GM12878 (cell line): Measurements from ENCODE around the gene PPP1R10. TPM values are rescaled to one million over a fixed set of nuclear protein-coding genes. Genes with fewer than 3 reads are reported as not detected.

Experiments
- ATAC-seq: fragments of 200-7000 bp; cut with Tn5 transposase; 3 replicates; pipeline ENCODE4 v1.9.1; 2020; ENCODE audit warnings: mild to moderate bottlenecking, moderate library complexity
- BruUV-seq: library from RNA; stranded (reverse); fragments of 400-500 nt; replicated peaks from 2 replicates; lab custom pipeline; 2021; lab: Mats Ljungman, UMichigan
- CTCF ChIA-PET: fragments of 300-600 bp; sonication (Branson Sonifier 250); formaldehyde crosslinking; extraction: SDS; loops from one replicate; lab custom pipeline; 2021; ENCODE audit warnings: inconsistent platforms; lab: Yijun Ruan, JAX
- POLR2A ChIA-PET: fragments of 350-600 bp; formaldehyde crosslinking; extraction: SDS; loops from one replicate; lab custom pipeline; 2021; ENCODE audit warnings: inconsistent platforms; lab: Charles Lee
- RAD21 ChIA-PET: fragments of 300-600 bp; sonication (Branson Sonifier 250); formaldehyde crosslinking; loops from one replicate; lab custom pipeline; 2023; ENCODE audit warnings: antibody characterized with exemption; ENCODE audit not compliant: unreplicated experiment; lab: Charles Lee
- SMC1A ChIA-PET: fragments of 300-600 bp; sonication (Branson Sonifier 250); formaldehyde crosslinking; loops from one replicate; lab custom pipeline; 2023; ENCODE audit not compliant: unreplicated experiment, uncharacterized antibody; lab: Charles Lee
- DNase-seq: peaks from one replicate; pipeline ENCODE4 v3.0.0-alpha.2; 2011; ENCODE audit warnings: low read depth, low spot score
- FAIRE-seq: peaks from 3 replicates; lab custom pipeline; 2011; peaks lifted over from hg19 to GRCh38; lab: Jason Lieb, UNC
- H2AFZ ChIP-seq: 2 replicates; pipeline ENCODE4 v1.6.0; 2011; ENCODE audit warnings: low read depth, low read length, control low read depth; ENCODE audit not compliant: control insufficient read depth
- H3K27ac ChIP-seq: 2 replicates; pipeline ENCODE4 v1.5.1; 2011; ENCODE audit warnings: control low read depth; ENCODE audit not compliant: control insufficient read depth, insufficient read depth
- H3K27me3 ChIP-seq, 2 experiments: replicated peaks in 1 of 2; 2 replicates each; pipeline versions ENCODE4 v1.6.0 to v1.6.1; 2011; ENCODE audit warnings: low read length in 1 of 2; ENCODE audit not compliant: control insufficient read depth in 2 of 2, insufficient read depth in 2 of 2
- H3K36me3 ChIP-seq, 2 experiments: 2 replicates each; pipeline ENCODE4 v1.5.1; 2011; ENCODE audit warnings: low read length in 1 of 2; ENCODE audit not compliant: control insufficient read depth in 2 of 2, insufficient read depth in 2 of 2
- H3K4me1 ChIP-seq: 2 replicates; pipeline ENCODE4 v1.6.1; 2011; ENCODE audit warnings: mild to moderate bottlenecking, low read length, moderate library complexity, mixed read lengths; ENCODE audit not compliant: control insufficient read depth, insufficient read depth
- H3K4me2 ChIP-seq: 2 replicates; pipeline ENCODE4 v1.6.0; 2011; ENCODE audit warnings: control low read depth; ENCODE audit not compliant: control insufficient read depth, insufficient read depth
- H3K4me3 ChIP-seq: fragments of 200-600 bp; sonication (generic); 2 replicates; pipeline ENCODE4 v1.5.1; 2016
- H3K79me2 ChIP-seq: 2 replicates; pipeline ENCODE4 v1.6.0; 2011; ENCODE audit warnings: low read length; ENCODE audit not compliant: control insufficient read depth, insufficient read depth
- H3K9ac ChIP-seq: 2 replicates; pipeline ENCODE4 v1.8.0; 2011; ENCODE audit warnings: low read length, control low read depth, mixed read lengths; ENCODE audit not compliant: control insufficient read depth, insufficient read depth
- H3K9me3 ChIP-seq: replicated peaks from 3 replicates; pipeline ENCODE4 v1.5.1; 2011; ENCODE audit warnings: mild to moderate bottlenecking, low read length; ENCODE audit not compliant: control insufficient read depth, insufficient read depth
- H4K20me1 ChIP-seq: 2 replicates; pipeline ENCODE4 v1.6.0; 2011; ENCODE audit not compliant: control insufficient read depth, insufficient read depth
- FOXK2 ChIP-seq: fragments of 450-650 bp; IDR thresholded peaks from 2 replicates; pipeline ENCODE4 v1.6.1; 2017; ENCODE audit warnings: mild to moderate bottlenecking, moderate library complexity
- MYC ChIP-seq: IDR thresholded peaks from 2 replicates; pipeline ENCODE4 v1.6.1; 2011; ENCODE audit warnings: mild to moderate bottlenecking, low read length, moderate library complexity, inconsistent platforms; ENCODE audit not compliant: insufficient read depth, insufficient replicate concordance, insufficient read length, severe bottlenecking
- PML ChIP-seq: IDR thresholded peaks from 2 replicates; pipeline ENCODE4 v1.6.1; 2012; ENCODE audit warnings: low read length, inconsistent platforms
- POLR2A ChIP-seq: IDR thresholded peaks from 2 replicates; pipeline ENCODE4 v1.6.1; 2011; ENCODE audit warnings: low read depth, mild to moderate bottlenecking, low read length
- SMAD5 ChIP-seq: IDR thresholded peaks from 2 replicates; pipeline ENCODE4 v1.6.1; 2016; ENCODE audit warnings: antibody characterized with exemption, low read depth
- ZNF622 ChIP-seq: fragments of 450-650 bp; IDR thresholded peaks from 2 replicates; pipeline ENCODE4 v1.6.1; 2017; ENCODE audit warnings: mild to moderate bottlenecking, inconsistent platforms
- ZSCAN29 ChIP-seq: fragments of 450-650 bp; IDR thresholded peaks from 2 replicates; pipeline ENCODE4 v1.6.1; 2017; ENCODE audit warnings: mild to moderate bottlenecking, moderate library complexity
- WGBS: methylation state at CpG from one replicate; pipeline ENCODE4 v1.1.6; 2016; ENCODE audit warnings: low lambda C conversion rate; ENCODE audit not compliant: insufficient replicate concordance, insufficient coverage; ENCODE audit errors: missing lambda C conversion rate; 5-methylcytosine and 5-hydroxymethylcytosine counted together
- in situ Hi-C: fragments of 300-500 bp; cut with MboI; formaldehyde crosslinking; loops from 9 replicates; pipeline ENCODE4 v1.14.3; 2018; ENCODE audit warnings: mixed read lengths
- intact Hi-C: fragments of 100-400 bp; cut with micrococcal nuclease; formaldehyde crosslinking; loops from one replicate; pipeline ENCODE4 v1.14.2; 2022; ENCODE audit not compliant: unreplicated experiment
- polyA plus RNA-seq, 11 experiments: library from polyadenylated mRNA; depleted of rRNA in 4 of 11; unstranded in 6 of 11; stranded (reverse) in 5 of 11; fragments of >200 nt; fragmentation: Nextera tagmentation in 4 of 11; fragmentation: Illumina TruSeq in 1 of 11; extraction: Ambion mirVana in 4 of 11; extraction: Trizol in 1 of 11; gene quantifications; 1 replicate in 1 of 11; 2 replicates in 10 of 11; pipeline versions ENCODE4 v1.2.1 to v1.2.3, GENCODE V29; 2011 to 2016; ENCODE audit warnings: inconsistent platforms in 2 of 11, missing spikeins in 2 of 11, low read depth in 1 of 11
- total RNA-seq, 4 experiments: library from RNA; depleted of rRNA in 3 of 4; stranded (reverse); fragments of >200 nt in 3 of 4; fragmentation: Illumina TruSeq in 1 of 4; extraction: Trizol in 1 of 4; gene quantifications; 2 replicates each; pipeline versions ENCODE4 v1.2.1 to v1.2.3, GENCODE V29; 2013 to 2021
- TF ChIP-seq, protein P1 (sequence below): fragments of 450-650 bp; IDR thresholded peaks from 2 replicates; pipeline ENCODE4 v1.6.1; 2016; ENCODE audit warnings: mild to moderate bottlenecking, moderate library complexity, borderline replicate concordance

PPP1R10 gene
- total and polyA plus RNA-seq, 10 of the 15 experiments (the other 5 are each of a cell fraction or from before 2014, with no cell fraction given): 11.3 to 83.8 (median 41.2) TPM

DNA sequence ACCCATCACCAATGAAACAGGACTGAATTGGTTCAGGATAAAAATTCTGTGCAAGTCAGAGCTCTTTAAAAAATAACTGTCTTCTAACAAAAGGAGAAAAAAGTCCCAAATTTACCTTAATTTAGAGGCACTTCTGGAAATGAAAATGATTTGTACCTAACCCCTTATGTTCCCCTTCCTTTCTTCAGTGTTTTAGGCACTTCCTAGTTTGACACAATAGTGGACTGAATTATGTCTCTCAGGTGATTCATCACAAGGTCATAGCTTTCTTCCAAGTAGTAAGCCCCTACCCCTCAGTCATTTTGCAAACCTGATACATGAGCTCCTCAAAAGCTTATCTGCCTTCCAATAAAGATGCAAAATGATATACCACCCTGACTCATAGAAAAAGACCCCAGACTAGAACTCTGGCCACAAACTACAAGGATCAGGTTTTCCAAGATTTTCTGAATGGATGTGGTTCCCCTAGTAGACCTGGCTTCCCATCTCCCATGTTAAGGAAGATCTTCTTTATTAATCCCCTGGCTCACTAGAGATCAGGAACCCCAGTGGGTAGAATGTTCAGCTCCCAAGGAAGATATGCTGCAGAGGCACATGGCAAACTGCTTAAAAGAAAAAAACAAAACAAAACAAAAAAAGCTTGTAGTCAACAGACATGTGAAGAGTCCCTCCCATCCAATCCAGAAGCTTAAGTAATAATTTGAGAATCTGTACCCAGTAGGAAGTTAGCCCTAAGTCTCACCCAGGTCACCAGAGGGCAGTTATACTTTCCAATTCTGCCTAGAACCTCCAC is 3.6 kb downstream of the PPP1R10 start:
- DNase-seq: no peak
- Histone ChIP-seq H3K27ac (no peak overlapping the region), H2AFZ (no peak overlapping the region), H4K20me1 (0 out of 2 replicates have a peak, but pooled peaks cover 8% of the 10 kb centered on the region), H3K4me3 (peak overlapping the region; percentile 58; the same call in 1 of the 2 replicates), H3K79me2 (peaks cover 48% of the 10 kb centered on the region), H3K4me1 (peaks cover 3% of the 10 kb centered on the region), H3K4me2 (peak overlapping the region; percentile 87; the same call in 1 of the 2 replicates), H3K36me3 (peaks cover 1 to 46% of the 10 kb centered on the region in 2 experiments), H3K9me3 (no peaks in the 10 kb centered on the region; the same call in 2 of the 3 replicates), H3K27me3 (no peaks in the 10 kb centered on the region), H3K9ac (no peak overlapping the region)
- ChIA-PET RAD21 (interaction anchor here (1.1 to 2.2 kb wide), 5 partner anchors 15 to 118 kb away, joined by 3 to 7 read pairs (median 5); partner anchors contain the start of genes ABCF1 and MDC1), POLR2A (interaction anchor here (0.5 to 3.1 kb wide), 15 partner anchors 13 to 123 kb away, joined by 3 to 16 read pairs (median 4); partner anchors contain the start of genes ABCF1, C6orf136, GNL1 and MDC1), SMC1A (interaction anchor here (0.6 to 3.5 kb wide), 18 partner anchors 9 to 474 kb away, joined by 3 to 19 read pairs (median 5); partner anchors contain the start of genes PRR3 and VARS2), CTCF (interaction anchor here (0.6 to 4.2 kb wide), 22 partner anchors 9 to 474 kb away, joined by 3 to 41 read pairs (median 7); partner anchors contain the start of gene DHX16)
- no peak for ATAC-seq
- in situ Hi-C loops: no loop called here
- BruUV-seq: no TSS peak
- intact Hi-C loops: no loop called here
- no peak for FAIRE-seq
- TF ChIP-seq ZNF622 (no peak), SMAD5 (0 out of 2 replicates have a peak, but pooled peaks have one; percentile 22)

DNA sequence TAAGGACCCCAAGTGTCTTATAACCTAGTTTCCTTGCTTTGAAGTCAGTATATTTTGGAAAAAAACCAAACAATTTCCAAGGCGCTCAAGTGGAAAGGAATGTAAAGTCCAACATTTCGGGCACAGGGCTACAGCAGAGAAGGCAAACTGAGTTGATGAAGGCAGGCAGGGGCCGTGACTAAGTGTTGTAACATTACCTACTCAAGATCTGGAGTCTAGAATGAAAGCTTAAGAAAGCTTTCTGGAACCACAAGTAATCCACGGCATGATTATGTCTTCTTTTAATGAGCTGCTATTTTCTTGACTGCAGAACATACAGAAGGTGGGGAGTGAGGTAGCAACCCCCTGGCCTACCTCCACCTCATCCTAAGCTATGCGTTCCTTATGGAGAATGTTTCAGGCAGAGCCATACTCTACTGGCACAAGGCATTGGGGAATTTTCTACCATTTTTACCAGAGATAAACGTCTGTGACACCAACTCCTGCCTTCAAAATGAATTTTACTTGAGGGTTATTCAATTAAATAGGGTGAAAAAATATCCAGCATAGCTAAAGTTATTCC is 4.3 kb downstream of the PPP1R10 start:
- Histone ChIP-seq H3K79me2 (peaks cover 41% of the 10 kb centered on the region), H3K9ac (no peak overlapping the region), H3K4me2 (peak overlapping the region; percentile 39), H4K20me1 (0 out of 2 replicates have a peak, but pooled peaks cover 8% of the 10 kb centered on the region), H3K4me3 (no peak overlapping the region), H3K27ac (no peak overlapping the region), H3K27me3 (no peaks in the 10 kb centered on the region), H3K4me1 (peaks cover 3% of the 10 kb centered on the region), H3K9me3 (no peaks in the 10 kb centered on the region; the same call in 2 of the 3 replicates), H2AFZ (no peak overlapping the region), H3K36me3 (peaks cover 1 to 48% of the 10 kb centered on the region in 2 experiments)
- no peak for DNase-seq
- ChIA-PET SMC1A (interaction anchor here (0.8 to 3.5 kb wide), 15 partner anchors 8 to 475 kb away, joined by 3 to 19 read pairs (median 5); partner anchors contain the start of gene PRR3), RAD21 (interaction anchor here (0.9 to 2.2 kb wide), 5 partner anchors 42 to 131 kb away, joined by 3 to 7 read pairs (median 5); partner anchors contain the start of genes ABCF1 and MDC1), POLR2A (interaction anchor here (0.6 to 2.0 kb wide), 13 partner anchors 10 to 533 kb away, joined by 3 to 11 read pairs (median 4); partner anchors contain the start of genes ABCF1, C6orf136, GNL1 and PRR3), CTCF (interaction anchor here (0.6 to 4.2 kb wide), 18 partner anchors 8 to 474 kb away, joined by 3 to 41 read pairs (median 6); partner anchors contain the start of gene DHX16)
- no peak for FAIRE-seq
- in situ Hi-C loops: no loop called here
- TF ChIP-seq POLR2A: peak; percentile 63
- no peak for TF ChIP-seq FOXK2
- TF ChIP-seq PML: peak; percentile 48; the same call in 1 of the 2 replicates
- TF ChIP-seq, protein P1, sequence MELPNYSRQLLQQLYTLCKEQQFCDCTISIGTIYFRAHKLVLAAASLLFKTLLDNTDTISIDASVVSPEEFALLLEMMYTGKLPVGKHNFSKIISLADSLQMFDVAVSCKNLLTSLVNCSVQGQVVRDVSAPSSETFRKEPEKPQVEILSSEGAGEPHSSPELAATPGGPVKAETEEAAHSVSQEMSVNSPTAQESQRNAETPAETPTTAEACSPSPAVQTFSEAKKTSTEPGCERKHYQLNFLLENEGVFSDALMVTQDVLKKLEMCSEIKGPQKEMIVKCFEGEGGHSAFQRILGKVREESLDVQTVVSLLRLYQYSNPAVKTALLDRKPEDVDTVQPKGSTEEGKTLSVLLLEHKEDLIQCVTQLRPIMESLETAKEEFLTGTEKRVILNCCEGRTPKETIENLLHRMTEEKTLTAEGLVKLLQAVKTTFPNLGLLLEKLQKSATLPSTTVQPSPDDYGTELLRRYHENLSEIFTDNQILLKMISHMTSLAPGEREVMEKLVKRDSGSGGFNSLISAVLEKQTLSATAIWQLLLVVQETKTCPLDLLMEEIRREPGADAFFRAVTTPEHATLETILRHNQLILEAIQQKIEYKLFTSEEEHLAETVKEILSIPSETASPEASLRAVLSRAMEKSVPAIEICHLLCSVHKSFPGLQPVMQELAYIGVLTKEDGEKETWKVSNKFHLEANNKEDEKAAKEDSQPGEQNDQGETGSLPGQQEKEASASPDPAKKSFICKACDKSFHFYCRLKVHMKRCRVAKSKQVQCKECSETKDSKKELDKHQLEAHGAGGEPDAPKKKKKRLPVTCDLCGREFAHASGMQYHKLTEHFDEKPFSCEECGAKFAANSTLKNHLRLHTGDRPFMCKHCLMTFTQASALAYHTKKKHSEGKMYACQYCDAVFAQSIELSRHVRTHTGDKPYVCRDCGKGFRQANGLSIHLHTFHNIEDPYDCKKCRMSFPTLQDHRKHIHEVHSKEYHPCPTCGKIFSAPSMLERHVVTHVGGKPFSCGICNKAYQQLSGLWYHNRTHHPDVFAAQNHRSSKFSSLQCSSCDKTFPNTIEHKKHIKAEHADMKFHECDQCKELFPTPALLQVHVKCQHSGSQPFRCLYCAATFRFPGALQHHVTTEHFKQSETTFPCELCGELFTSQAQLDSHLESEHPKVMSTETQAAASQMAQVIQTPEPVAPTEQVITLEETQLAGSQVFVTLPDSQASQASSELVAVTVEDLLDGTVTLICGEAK: no peak
- TF ChIP-seq SMAD5: peak; percentile 46; the same call in 1 of the 2 replicates
- no peak for TF ChIP-seq ZSCAN29
- TF ChIP-seq MYC: no peak
- intact Hi-C loops: no loop called here
- BruUV-seq: no TSS peak
- ATAC-seq: no peak
- 69% methylated on average over 6 of the region's 6 CpGs for WGBS
